Measurements from ENCODE around the gene SDK2. TPM values are rescaled to one million over a fixed set of nuclear protein-coding genes. Genes with fewer than 3 reads are reported as not detected.

The SDK2 gene
- polyA plus RNA-seq, 2 of the 4 experiments (the other 2 are of a cell fraction): 0.36 to 0.57 TPM

DNA sequence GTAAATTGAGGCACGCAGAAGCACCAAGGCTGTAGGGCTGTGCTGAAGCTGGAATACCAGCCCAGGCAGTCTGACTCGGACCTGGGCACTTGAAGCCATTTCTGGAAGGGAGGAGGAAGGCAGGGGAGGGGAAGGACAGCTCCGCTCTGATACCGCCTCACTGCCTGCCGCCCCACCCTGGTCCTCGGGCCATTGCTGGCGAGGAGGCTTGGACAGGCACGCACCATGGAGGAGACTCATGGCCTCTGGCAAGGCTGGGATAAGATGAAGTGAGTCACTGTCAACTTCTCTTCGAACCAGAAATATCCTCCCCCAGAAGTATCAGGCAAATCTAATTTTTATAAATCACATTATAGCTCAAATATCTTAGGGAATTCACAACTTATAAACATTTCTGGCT is 81.3 kb downstream of the SDK2 start:
- Histone ChIP-seq H3K4me2 (no peak overlapping the region), H3K4me1 (no peaks in the 10 kb centered on the region), H3K4me3 (no peak overlapping the region), H3K9me3 (no peaks in the 10 kb centered on the region), H3K27ac (no peak overlapping the region)
- WGBS (ENCODE audit: missing lambda C conversion rate): 54% methylated on average over 9 of the region's 9 CpGs
- FAIRE-seq (no peak), ATAC-seq (no peak), DNase-seq (ENCODE audit: low read depth in 1 of 2, low spot score in 1 of 2) (no peak)
- ChIA-PET POLR2A (no interaction called here), CTCF (interaction anchor here (0.6 to 0.8 kb wide), 2 partner anchors 8 to 26 kb away, joined by 3 to 4 read pairs; no protein-coding TSS in a partner anchor)
- TF ChIP-seq HEYL (CRISPR knock-in tag; IDR thresholded peaks at IDR 0.05) (no peak), ZNF302 (CRISPR knock-in tag; IDR thresholded peaks at IDR 0.05) (no peak), KDM1A (IDR thresholded peaks at IDR 0.05; ENCODE audit: low read depth) (no peak), GATA3 (IDR thresholded peaks at IDR 0.05; ENCODE audit: borderline replicate concordance) (no peak), MAZ (IDR thresholded peaks at IDR 0.05; ENCODE audit: borderline replicate concordance, low read depth, low read length) (no peak), RNF2 (IDR thresholded peaks at IDR 0.05; ENCODE audit: borderline replicate concordance, low read depth) (no peak)
- TF ChIP-seq, protein P1, sequence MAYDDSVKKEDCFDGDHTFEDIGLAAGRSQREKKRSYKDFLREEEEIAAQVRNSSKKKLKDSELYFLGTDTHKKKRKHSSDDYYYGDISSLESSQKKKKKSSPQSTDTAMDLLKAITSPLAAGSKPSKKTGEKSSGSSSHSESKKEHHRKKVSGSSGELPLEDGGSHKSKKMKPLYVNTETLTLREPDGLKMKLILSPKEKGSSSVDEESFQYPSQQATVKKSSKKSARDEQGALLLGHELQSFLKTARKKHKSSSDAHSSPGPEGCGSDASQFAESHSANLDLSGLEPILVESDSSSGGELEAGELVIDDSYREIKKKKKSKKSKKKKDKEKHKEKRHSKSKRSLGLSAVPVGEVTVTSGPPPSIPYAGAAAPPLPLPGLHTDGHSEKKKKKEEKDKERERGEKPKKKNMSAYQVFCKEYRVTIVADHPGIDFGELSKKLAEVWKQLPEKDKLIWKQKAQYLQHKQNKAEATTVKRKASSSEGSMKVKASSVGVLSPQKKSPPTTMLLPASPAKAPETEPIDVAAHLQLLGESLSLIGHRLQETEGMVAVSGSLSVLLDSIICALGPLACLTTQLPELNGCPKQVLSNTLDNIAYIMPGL (CRISPR knock-in tag; IDR thresholded peaks at IDR 0.05; ENCODE audit: borderline replicate concordance): no peak
- TF ChIP-seq, protein P2, sequence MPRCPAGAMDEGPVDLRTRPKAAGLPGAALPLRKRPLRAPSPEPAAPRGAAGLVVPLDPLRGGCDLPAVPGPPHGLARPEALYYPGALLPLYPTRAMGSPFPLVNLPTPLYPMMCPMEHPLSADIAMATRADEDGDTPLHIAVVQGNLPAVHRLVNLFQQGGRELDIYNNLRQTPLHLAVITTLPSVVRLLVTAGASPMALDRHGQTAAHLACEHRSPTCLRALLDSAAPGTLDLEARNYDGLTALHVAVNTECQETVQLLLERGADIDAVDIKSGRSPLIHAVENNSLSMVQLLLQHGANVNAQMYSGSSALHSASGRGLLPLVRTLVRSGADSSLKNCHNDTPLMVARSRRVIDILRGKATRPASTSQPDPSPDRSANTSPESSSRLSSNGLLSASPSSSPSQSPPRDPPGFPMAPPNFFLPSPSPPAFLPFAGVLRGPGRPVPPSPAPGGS (IDR thresholded peaks at IDR 0.05): no peak
- TF ChIP-seq, protein P3, sequence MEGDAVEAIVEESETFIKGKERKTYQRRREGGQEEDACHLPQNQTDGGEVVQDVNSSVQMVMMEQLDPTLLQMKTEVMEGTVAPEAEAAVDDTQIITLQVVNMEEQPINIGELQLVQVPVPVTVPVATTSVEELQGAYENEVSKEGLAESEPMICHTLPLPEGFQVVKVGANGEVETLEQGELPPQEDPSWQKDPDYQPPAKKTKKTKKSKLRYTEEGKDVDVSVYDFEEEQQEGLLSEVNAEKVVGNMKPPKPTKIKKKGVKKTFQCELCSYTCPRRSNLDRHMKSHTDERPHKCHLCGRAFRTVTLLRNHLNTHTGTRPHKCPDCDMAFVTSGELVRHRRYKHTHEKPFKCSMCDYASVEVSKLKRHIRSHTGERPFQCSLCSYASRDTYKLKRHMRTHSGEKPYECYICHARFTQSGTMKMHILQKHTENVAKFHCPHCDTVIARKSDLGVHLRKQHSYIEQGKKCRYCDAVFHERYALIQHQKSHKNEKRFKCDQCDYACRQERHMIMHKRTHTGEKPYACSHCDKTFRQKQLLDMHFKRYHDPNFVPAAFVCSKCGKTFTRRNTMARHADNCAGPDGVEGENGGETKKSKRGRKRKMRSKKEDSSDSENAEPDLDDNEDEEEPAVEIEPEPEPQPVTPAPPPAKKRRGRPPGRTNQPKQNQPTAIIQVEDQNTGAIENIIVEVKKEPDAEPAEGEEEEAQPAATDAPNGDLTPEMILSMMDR (IDR thresholded peaks at IDR 0.05): no peak
- TF ChIP-seq, protein P4, sequence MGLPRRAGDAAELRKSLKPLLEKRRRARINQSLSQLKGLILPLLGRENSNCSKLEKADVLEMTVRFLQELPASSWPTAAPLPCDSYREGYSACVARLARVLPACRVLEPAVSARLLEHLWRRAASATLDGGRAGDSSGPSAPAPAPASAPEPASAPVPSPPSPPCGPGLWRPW (IDR thresholded peaks at IDR 0.05): no peak

DNA sequence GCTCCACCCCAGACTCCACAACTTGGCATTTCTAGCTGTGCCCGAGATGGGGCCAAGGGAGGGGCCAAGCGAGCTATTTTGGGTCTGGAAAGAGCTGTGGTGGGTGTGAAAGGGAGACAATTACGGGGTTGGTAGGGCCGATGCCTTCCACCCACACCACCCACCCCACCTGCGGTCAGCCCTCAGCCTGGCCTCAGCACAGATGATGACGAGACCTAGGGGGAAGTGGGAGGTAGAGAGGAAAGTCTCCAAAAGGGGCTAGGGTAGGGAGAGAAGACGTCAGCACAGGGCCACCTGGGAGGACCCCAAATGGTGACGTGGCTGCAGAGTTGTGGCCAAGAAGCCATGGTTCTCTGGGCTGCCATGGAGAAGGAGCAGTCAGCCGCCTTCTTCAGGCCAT is 83.1 kb downstream of the SDK2 start:
- ATAC-seq (no peak), FAIRE-seq (no peak), DNase-seq (ENCODE audit: low read depth in 1 of 2, low spot score in 1 of 2) (no peak)
- Histone ChIP-seq H3K27ac (no peak overlapping the region), H3K4me3 (no peak overlapping the region), H3K4me2 (no peak overlapping the region), H3K4me1 (no peaks in the 10 kb centered on the region), H3K9me3 (no peaks in the 10 kb centered on the region)
- TF ChIP-seq RCOR1 (IDR thresholded peaks at IDR 0.05; ENCODE audit: low read depth, low read length): no peak
- TF ChIP-seq EHMT2 (IDR thresholded peaks at IDR 0.05; ENCODE audit: low read depth): no peak
- no peak for TF ChIP-seq MAFK (IDR thresholded peaks at IDR 0.05; ENCODE audit: partially characterized antibody)
- no peak for TF ChIP-seq HOXB13 (CRISPR knock-in tag; IDR thresholded peaks at IDR 0.05; ENCODE audit: low read depth)
- POLR2A ChIA-PET: no interaction called here
- WGBS (ENCODE audit: missing lambda C conversion rate): 56% methylated on average over 9 of the region's 9 CpGs
- CTCF ChIA-PET: interaction anchor here (1.1 kb wide), 1 partner anchor 13 kb away, joined by 3 read pairs; no protein-coding TSS in a partner anchor

DNA sequence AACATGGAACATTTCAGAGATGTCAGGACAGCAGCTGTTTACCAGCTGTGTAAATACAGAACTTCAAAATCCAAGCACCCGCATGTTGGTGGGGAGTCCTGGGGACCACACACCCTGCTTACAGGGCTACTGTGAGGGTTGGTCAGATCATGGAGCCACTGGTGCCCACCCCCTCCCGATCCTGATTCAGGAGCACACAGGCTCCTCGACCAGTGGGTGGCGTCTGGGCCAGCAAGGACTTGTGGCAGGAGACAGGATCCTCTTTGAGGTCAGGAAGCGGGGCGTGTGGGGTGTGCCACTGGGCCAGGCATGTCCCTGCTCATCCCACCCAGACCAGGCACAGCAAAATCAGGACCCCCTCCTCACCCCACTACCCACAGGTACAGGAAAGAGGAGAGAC is 83.6 kb downstream of the SDK2 start:
- CTCF ChIA-PET: interaction anchor here (1.1 kb wide), 1 partner anchor 12 kb away, joined by 3 read pairs; no protein-coding TSS in a partner anchor
- ATAC-seq (peak in 1 of 2 experiments; percentile 69; a peak in 3 of 6 replicates), DNase-seq (ENCODE audit: low read depth in 1 of 2, low spot score in 1 of 2) (peak in 1 of 2 experiments; percentile 32), FAIRE-seq (no peak)
- WGBS (ENCODE audit: missing lambda C conversion rate): 64% methylated on average over 4 of the region's 6 CpGs
- no peaks in the 10 kb centered on the region for H3K9me3 ChIP-seq
- no peak overlapping the region for H3K4me3 ChIP-seq
- no peak overlapping the region for H3K4me2 ChIP-seq
- POLR2A ChIA-PET: no interaction called here
- no peaks in the 10 kb centered on the region for H3K4me1 ChIP-seq
- TF ChIP-seq RAD21 (conservative IDR thresholded peaks at IDR 0.05 in 1 of 2, IDR thresholded peaks at IDR 0.05 in 1 of 2) (0 out of 5 replicates have a peak, but pooled peaks of 1 of the 2 experiments have one; percentile 3), BHLHE40 (IDR thresholded peaks at IDR 0.05; ENCODE audit: low read depth, low read length) (no peak)
- no peak overlapping the region for H3K27ac ChIP-seq

Measured in A549 (cell line).